ENCODE measurements around the gene BCAS3.

DNA sequence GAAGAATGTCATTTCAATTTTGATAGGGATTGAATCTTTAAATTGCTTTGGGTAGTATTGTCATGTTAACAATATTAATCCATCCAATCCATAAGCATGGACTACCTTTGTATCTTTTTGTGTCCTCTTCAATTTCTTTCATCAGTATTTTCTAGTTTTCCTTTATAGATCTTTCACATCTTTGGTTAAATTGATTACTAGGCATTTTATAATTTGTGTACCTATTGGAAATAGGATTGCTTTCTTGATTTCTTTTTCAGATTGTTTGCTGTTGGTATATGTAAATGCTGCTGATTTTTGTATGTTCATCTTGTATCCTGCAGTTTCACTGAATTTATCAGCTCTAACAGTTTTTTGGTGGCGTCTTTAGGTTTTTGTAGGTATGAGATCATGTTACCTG, 24.1 kb upstream of the BCAS3 start:
- TF ChIP-seq, protein P1, sequence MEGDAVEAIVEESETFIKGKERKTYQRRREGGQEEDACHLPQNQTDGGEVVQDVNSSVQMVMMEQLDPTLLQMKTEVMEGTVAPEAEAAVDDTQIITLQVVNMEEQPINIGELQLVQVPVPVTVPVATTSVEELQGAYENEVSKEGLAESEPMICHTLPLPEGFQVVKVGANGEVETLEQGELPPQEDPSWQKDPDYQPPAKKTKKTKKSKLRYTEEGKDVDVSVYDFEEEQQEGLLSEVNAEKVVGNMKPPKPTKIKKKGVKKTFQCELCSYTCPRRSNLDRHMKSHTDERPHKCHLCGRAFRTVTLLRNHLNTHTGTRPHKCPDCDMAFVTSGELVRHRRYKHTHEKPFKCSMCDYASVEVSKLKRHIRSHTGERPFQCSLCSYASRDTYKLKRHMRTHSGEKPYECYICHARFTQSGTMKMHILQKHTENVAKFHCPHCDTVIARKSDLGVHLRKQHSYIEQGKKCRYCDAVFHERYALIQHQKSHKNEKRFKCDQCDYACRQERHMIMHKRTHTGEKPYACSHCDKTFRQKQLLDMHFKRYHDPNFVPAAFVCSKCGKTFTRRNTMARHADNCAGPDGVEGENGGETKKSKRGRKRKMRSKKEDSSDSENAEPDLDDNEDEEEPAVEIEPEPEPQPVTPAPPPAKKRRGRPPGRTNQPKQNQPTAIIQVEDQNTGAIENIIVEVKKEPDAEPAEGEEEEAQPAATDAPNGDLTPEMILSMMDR (IDR thresholded peaks at IDR 0.05; ENCODE audit: low read length) = no peak
- no peak for TF ChIP-seq EZH2 (IDR thresholded peaks at IDR 0.05; ENCODE audit: borderline replicate concordance, low read length)

All from OCI-LY1 (cell line).